Activated CD4-positive, alpha-beta T cell treated with anti-CD3 and anti-CD28 coated beads, Interleukin-2, amount 50 U/mL, for 24 hours (primary cell): Measurements from ENCODE around the gene NFIC.
"Not testable (repeated sequence)": the region's sequence is repeated elsewhere in the genome, so short reads cannot be mapped to it uniquely, and the experiment has no call there.

Experiments
- DNase-seq, 2 donors: peaks; one replicate each; pipeline ENCODE4 v3.0.0-alpha.2; 2020; ENCODE audit warnings: low read depth in 1 of 2, low spot score in 1 of 2

NFIC gene

DNA sequence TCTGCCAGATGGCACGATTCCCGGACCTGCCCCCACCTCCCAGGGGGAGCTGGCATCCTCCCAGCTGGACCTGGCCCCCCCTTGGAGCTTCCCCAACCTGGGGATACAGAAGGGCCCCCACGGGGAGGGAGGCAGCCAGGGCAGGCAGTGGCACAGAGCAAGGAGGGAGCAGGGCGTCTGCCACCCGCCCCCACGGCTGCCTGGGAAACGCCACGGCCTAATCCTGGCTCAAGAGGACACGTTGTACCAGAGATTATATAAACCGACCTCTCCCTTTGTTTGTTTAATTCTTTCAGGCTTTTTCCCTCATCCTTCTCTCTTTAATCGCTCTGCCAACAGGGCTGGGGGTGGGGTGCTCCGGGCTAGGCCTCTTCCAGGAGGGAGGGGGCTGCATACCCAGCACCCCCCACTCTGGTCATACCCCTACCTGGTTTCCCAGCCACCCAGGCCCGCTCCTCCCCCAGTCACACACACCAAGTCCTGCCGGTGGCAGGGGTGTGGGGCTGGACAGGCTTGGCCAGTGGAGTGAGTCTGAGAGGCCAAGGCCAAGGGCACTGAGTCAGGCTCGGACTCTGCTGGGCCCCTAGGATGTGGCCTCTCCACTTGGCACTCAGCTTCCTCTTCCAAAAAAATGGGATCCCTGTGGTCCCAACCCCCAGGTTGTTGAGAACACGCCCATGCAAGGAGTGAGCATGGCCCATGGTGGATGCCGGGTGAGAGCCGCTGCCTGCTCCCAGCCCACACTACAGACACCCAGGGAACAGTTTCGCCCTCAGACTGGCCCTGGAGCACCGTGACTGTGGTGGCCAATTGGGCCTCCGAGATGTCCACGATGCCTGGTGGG lies 29.5 kb upstream of the NFIC start:
- no peak for DNase-seq

DNA sequence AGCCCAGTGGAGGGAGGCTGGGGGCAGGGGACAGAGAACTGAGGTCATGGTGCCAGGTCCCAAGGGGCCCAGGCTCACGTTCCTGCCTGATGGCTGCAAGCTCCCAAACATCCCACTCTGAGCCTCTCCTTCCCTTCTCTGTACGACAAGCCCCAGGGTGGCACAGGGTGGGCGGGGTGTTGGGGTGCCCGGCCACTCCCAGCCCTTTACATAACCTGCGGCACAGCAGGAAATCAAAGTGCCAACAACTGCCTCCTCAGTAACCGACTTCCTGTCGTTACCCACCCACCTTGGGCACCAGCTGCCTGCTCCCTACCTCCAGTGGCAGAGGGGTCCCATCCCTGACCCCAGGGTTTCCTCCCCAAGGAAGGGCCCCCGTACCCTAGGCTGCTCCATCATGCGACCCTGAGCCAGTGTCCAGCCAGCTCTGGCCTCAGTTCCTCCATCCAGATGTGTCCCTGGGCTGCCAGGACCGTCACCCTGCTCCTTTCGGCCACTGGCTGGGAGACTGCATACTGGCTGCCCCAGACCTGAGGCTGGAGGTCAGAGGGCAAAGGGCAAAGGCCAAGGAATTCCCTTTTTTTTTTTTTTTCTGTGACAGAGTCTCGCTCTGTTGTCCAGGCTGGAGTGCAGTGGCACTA lies 27.7 kb upstream of the NFIC start:
- DNase-seq: peak in 1 of 2 donors; percentile 19

DNA sequence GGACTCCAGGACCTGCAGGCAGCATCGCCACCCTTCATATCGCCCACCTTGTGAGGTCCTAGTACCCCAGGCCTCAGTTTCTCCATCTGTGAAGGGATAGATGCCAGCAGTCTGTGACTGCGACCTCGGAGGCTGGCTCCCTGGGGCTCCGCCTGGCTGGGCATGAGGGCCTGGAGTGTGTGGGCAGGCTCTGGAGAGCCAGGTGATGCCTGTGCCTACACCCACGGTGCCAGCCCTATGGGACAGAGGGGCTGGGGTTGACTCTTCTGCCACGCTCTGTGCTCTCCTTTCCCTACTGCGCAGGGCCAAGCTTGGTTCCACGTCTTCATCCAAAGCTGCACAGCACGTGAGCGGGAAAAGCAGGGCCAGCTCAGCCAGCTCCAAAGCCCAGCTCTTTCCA lies 26.0 kb upstream of the NFIC start:
- DNase-seq: no peak

DNA sequence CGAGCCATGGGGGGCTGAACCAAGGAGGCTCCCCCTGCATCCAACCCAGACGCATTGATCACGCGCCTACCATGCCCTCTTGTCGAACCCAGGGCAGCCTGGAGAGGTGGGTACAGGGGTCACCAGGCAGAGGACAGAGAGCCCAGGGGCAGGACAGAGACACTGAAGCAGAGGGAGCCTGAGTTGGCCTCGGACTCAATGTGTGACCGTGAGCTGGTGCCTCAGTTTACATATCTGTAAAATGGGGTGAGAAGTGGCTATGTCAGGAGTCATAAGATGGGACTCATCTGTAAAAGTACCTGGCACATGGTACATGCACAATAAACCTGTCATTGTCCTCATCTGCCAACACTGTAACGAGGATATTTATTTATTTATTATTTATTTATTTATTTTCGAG lies 24.1 kb upstream of the NFIC start:
- DNase-seq: no peak

GRCh38 chr19:3342962-3343361 lies 23.4 kb upstream of the NFIC start:
- DNase-seq: not testable (repeated sequence)

DNA sequence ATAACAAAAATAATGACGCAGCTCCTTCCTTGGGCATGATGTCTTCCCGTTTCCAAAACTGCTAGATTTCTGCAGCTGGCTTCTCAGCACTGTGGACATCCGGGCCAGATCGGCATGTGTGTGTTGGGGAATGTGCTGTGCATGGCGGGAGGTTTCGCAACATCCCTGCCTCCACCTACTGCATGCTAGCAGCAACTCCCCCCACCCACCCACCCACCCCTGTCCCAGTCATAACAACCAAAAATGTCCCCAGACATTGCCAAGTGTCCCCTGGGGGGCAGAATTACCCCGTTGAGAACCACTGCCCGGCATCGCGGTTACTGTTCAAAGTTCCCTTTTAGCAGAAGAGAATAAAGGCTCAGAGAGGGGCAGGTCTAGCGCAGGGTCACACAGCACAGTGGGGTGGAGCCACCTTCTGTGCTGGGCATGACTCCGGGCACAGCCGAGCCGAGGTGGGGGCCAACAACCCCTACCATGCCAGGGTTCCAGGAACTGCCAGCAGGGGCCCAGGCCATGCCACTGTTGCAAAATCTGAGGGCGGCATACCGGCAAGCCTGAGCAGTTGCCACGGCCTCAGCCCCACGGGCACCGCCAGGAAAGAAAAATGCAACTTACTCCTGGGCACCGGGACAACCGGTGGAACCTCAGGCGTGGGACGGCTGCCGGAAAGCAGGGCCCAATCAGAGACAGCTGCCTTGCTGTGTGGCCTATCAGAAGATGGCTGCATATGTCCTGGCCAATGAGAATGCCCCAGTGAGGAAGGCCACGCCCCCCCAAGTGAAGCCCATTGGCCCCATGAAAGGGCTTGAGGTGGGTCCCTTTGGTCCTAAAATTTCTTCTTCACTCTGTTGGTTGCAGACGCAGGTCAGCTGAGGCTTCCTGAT lies 22.5 kb upstream of the NFIC start:
- DNase-seq: no peak

- DNase-seq: no peak
These were observed 21.5 kb upstream of the NFIC start for GRCh38 chr19:3344608-3345598.

DNA sequence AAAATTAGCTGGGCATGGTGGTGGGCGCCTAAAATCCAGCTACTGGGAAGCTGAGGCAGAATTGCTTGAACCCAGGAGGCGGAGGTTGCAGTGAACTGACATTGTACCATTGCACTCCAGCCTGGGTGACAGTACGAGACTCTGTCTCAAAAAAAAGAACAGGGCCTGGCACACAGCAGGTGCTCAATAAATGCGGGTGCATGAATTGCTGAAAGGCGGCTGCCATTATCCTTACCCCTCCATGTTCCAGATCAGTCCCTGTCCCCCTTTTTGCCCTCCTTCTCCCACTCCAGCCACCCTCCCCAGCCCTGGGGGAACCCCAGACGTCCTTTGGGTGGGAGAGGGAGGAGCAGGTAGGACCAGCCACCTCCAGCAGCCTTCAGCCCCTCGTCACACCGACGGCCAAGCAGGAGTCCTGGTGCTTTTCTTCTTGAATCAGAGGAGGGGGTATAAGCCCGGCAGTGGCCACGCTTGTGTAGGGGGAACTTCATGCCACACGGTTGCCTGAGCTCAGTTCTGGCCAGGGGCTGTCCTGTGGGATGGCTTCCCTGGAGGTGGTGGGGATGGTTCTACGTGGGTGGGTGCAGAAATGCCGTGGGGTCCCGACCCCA lies 20.4 kb upstream of the NFIC start:
- no peak for DNase-seq

DNA sequence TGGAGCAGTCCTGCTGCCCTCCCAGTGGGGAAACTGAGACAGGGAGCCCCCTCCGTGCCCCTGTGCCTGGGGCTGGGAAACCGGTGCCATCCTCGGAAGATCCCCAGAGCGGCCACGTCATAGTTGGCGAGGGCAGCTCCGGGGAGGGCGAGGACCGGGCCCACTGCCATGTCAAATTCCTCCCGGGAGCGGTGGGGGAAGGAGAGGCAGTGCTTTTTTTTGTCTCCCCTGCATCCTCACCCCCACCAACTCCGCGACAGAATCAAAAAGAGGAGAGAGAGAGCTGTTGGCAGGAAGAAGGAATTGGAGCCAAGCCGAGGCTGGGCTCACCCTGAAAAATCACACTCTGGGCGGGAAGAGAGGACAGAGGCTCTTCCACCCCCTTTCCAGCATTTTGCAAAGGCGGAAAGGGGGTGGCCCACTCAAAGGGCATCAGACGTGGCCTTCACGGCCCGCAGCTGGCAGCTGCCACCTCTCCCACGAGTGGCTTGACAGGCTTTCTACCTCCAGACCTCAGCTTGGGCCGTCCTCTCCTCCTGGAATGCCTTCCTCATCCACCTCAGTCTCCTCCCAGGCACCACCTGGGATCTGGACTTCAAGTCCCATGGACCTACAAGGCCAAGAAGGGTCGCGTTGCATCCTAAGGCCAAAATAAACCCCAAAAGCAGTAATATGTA lies 19.6 kb upstream of the NFIC start:
- DNase-seq: no peak

- no peak for DNase-seq
These were observed 18.3 kb upstream of the NFIC start for GRCh38 chr19:3348042-3348441.

DNA sequence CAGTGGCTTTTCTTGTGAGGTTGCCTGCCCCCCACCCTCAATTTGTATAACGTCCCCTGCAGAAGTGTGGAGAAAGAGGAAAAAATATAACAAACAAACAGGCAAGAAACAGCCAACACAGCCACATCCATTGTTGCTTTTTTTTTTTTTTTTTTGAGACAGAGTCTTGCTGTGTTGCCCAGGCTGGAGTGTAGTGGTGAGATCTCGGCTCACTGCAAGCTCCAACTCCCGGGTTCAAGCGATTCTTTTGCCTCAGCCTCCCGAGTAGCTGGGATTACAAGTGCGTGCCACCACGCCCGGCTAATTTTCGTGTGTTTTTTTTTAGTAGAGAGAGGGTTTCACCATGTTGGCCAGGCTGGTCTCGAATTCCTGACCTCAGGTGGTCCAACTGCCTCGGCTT lies 17.9 kb upstream of the NFIC start:
- not testable (repeated sequence) for DNase-seq

DNA sequence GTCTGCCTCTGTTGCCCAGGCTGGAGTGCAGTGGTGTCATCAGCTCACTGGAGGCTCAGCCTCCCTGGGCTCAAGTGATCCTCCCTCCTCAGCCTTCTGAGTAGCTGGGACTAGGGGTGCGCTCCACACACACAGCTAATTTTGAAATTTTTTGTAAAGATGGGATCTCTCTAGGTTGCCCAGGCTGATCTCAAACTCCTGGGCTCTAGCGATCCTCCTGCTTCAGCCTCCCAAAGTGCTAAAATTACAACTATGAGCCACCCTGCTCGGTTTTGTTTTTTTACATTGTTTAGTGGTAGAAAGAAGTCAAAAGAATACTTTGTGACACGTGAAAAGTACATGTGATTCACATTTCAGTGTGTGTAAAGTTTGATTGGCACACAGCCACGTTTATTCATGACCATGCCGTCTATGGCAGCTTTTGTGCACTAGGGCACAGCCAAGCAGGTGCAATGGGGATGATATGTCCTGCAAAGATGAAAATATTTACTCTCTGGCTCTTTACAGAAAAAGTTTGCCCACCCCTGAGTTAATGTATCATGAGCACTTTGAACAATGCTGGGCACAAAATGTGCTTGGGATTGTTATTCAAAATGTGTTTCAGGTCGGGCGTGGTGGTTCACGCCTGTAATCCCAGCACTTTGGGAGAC lies 16.2 kb upstream of the NFIC start:
- DNase-seq: no peak

DNA sequence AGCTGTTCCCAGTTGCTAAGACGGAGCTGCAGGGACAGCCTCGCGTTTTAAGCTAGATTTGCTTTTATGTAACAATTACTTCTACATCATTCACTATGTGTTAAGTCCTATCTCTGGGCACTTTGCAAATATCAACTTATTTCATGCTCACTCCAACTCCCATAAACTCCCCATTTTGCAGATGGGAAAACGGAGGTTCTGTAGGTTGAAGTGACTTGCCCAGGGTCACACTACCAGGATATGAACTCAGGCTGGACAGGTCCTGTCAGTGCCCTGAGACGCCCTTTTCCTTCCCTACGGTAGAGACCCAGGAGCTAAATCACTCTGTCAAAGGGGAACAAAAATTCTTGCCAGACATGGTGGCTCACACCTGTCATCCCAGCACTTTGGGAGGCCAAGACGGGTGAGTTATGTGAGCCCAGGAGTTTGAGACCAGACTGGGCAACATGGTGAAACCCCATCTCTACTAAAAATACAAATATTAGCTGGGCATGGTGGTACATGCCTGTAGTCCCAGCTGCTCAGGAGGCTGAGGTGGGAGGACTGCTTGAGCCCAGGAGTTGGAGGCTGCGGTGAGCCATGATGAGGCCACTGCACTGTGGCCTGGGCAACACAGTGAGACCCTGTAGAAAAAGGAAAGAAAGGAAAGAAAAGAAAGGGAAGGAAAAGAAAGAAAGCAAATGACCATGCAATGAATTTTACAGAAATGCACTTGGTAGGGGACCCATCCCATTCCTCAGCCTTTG lies 14.5 kb upstream of the NFIC start:
- no peak for DNase-seq

GRCh38 chr19:3353493-3353892 lies 12.9 kb upstream of the NFIC start:
- no peak for DNase-seq

DNA sequence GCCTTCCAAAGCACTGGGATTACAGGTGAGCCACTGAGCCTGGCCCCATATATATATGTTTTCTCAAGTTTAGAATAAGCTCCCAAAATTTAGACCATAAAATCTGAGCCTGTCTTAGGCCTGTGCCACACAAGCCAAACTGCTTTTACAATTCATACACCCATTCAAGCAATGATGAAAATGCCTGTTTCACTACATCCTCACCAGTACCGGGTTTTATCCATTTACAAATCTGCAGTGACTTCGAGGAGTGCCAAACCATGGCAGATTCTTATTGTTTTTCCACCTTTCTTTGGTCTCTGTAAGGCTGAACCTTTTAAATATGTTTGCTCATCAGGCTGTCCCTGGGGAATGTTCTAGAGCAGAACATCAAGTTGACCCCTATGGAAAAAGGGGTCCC lies 9.6 kb upstream of the NFIC start:
- DNase-seq: no peak

- no peak for DNase-seq
These were observed 9.0 kb upstream of the NFIC start for GRCh38 chr19:3357271-3357991.

DNA sequence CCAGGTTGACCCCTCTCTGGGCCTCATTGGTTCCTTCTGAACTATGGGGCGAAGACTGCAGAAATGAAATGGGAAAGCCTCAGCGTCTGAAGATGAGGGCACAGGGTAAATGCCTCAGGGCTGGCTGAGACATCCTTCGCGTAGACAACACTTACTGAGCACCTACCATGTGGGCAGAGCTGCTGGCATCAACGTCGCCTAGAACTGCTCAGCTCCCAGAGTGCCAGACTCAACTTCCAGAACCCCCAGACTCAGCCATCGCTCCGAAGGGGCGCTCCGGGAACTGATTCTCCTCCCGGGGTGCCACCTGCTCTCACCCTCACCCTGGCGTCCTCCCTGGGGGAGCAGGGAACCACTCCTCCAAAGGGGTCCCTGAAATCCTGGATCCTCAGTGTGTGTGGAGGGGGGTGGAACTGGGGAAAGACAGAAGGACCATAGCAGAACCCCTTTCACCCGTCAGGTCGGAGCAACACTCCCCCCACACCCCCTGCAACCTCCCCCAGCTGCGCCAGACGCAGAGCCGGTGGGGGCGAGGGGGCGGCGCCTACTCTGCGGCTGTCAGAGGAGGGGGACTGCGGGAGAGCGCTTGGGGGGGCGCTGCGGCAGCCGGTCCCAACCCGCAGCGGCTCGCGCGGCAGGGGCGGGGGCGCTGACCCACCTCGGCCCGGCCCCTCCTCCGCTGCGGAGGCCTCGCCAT lies 8.2 kb upstream of the NFIC start:
- DNase-seq: no peak
